ENCODE data around the gene STXBP5L. TPM values are rescaled to one million over a fixed set of nuclear protein-coding genes. Genes with fewer than 3 reads are reported as not detected.

Gene STXBP5L
- total RNA-seq, 2 experiments from 2014 or later, result not detected

GRCh38 chr3:121111914-121112612, 204.1 kb downstream of the STXBP5L start:
- Mint-ChIP-seq H3K4me3 (no peak overlapping the region), H3K27ac (no peak overlapping the region), H3K36me3 (ENCODE audit: low read depth) (no peaks in the 10 kb centered on the region), H3K4me1 (ENCODE audit: low read depth) (no peaks in the 10 kb centered on the region), H3K9me3 (peaks cover 5% of the 10 kb centered on the region), H3K27me3 (no peaks in the 10 kb centered on the region)
- CTCF ChIA-PET, result no interaction called here
- ATAC-seq (no peak), DNase-seq (no peak)
- TF ChIP-seq CTCF (IDR thresholded peaks at IDR 0.05), result no peak
- POLR2A ChIA-PET, result no interaction called here
- intact Hi-C loops (cut with micrococcal nuclease), result no loop called here

- ChIA-PET CTCF (interaction anchor here (0.7 kb wide), 1 partner anchor 25 kb away, joined by 3 read pairs; no protein-coding TSS in a partner anchor), POLR2A (no interaction called here)
- no peak for DNase-seq
- no peak for TF ChIP-seq CTCF (IDR thresholded peaks at IDR 0.05)
- Mint-ChIP-seq H3K9me3 (no peaks in the 10 kb centered on the region), H3K27me3 (no peaks in the 10 kb centered on the region), H3K4me3 (no peak overlapping the region), H3K27ac (no peak overlapping the region), H3K4me1 (ENCODE audit: low read depth) (no peaks in the 10 kb centered on the region), H3K36me3 (ENCODE audit: low read depth) (no peaks in the 10 kb centered on the region)
- intact Hi-C loops (cut with micrococcal nuclease), result no loop called here
- ATAC-seq, result no peak
Measured at GRCh38 chr3:121126033-121126706, 218.2 kb downstream of the STXBP5L start.

- ChIA-PET CTCF (no interaction called here), POLR2A (no interaction called here)
- H3K9me3 Mint-ChIP-seq, result no peaks in the 10 kb centered on the region
- DNase-seq, result no peak
- TF ChIP-seq CTCF (IDR thresholded peaks at IDR 0.05), result no peak
- H3K27me3 Mint-ChIP-seq, result no peaks in the 10 kb centered on the region
- ATAC-seq, result no peak
- H3K4me3 Mint-ChIP-seq, result no peak overlapping the region
- H3K36me3 Mint-ChIP-seq (ENCODE audit: low read depth), result no peaks in the 10 kb centered on the region
- H3K27ac Mint-ChIP-seq, result no peak overlapping the region
- intact Hi-C loops (cut with micrococcal nuclease), result no loop called here
- no peaks in the 10 kb centered on the region for H3K4me1 Mint-ChIP-seq (ENCODE audit: low read depth)
Measured at GRCh38 chr3:121126707-121127035, 218.7 kb downstream of the STXBP5L start.

DNA sequence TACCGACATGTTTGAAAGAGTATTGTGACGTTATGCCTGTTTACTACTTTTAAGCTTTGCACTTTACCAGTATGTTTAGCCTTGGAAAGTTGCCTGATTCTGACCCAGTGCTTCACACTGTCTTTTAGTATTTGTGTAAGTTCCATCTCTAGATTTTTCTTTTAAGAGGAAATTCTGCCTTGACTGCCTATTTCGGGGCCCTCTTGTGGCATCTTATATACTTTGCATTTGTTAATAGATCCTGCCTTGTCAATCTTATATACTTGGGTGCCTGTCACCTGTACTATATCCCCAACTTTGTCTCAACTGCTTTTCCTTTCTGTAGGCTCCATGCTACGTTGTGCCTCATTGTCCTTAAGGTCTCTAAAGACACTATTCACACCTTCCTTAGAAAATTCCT, 244.6 kb downstream of the STXBP5L start:
- ChIA-PET CTCF (no interaction called here), POLR2A (no interaction called here)
- peaks cover 6% of the 10 kb centered on the region for H3K9me3 Mint-ChIP-seq
- no peaks in the 10 kb centered on the region for H3K4me1 Mint-ChIP-seq (ENCODE audit: low read depth)
- H3K27me3 Mint-ChIP-seq, result no peaks in the 10 kb centered on the region
- no peak overlapping the region for H3K27ac Mint-ChIP-seq
- intact Hi-C loops (cut with micrococcal nuclease), result no loop called here
- H3K36me3 Mint-ChIP-seq (ENCODE audit: low read depth), result no peaks in the 10 kb centered on the region
- DNase-seq, result no peak
- TF ChIP-seq CTCF (IDR thresholded peaks at IDR 0.05), result no peak
- ATAC-seq, result no peak
- no peak overlapping the region for H3K4me3 Mint-ChIP-seq

GRCh38 chr3:121153851-121154250, 245.8 kb downstream of the STXBP5L start:
- Mint-ChIP-seq H3K4me1 (ENCODE audit: low read depth) (no peaks in the 10 kb centered on the region), H3K9me3 (peaks cover 4% of the 10 kb centered on the region), H3K36me3 (ENCODE audit: low read depth) (no peaks in the 10 kb centered on the region), H3K27me3 (no peaks in the 10 kb centered on the region), H3K4me3 (no peak overlapping the region), H3K27ac (no peak overlapping the region)
- CTCF ChIA-PET, result interaction anchor here (1.2 kb wide), 1 partner anchor 593 kb away, joined by 3 read pairs; no protein-coding TSS in a partner anchor
- no peak for ATAC-seq
- no peak for DNase-seq
- TF ChIP-seq CTCF (IDR thresholded peaks at IDR 0.05), result no peak
- intact Hi-C loops (cut with micrococcal nuclease), result no loop called here
- POLR2A ChIA-PET, result no interaction called here

Data from activated CD8-positive, alpha-beta T cell treated with anti-CD3 and anti-CD28 coated beads for 36 hours (primary cell).